PC-9 (cell line): ENCODE measurements around the gene MC2R.

Source experiments
- EZH2 ChIP-seq: fragments of 200-600 bp; sonication (generic); IDR thresholded peaks from 2 replicates; pipeline ENCODE4 v1.8.0; 2017; ENCODE audit warnings: antibody characterized with exemption, low read depth
- TF ChIP-seq, protein P1 (sequence below): fragments of 200-600 bp; sonication (generic); conservative IDR thresholded peaks from 2 replicates; pipeline ENCODE4 v1.6.1; 2017; ENCODE audit warnings: mixed run types, antibody characterized with exemption, mild to moderate bottlenecking, moderate library complexity

DNA sequence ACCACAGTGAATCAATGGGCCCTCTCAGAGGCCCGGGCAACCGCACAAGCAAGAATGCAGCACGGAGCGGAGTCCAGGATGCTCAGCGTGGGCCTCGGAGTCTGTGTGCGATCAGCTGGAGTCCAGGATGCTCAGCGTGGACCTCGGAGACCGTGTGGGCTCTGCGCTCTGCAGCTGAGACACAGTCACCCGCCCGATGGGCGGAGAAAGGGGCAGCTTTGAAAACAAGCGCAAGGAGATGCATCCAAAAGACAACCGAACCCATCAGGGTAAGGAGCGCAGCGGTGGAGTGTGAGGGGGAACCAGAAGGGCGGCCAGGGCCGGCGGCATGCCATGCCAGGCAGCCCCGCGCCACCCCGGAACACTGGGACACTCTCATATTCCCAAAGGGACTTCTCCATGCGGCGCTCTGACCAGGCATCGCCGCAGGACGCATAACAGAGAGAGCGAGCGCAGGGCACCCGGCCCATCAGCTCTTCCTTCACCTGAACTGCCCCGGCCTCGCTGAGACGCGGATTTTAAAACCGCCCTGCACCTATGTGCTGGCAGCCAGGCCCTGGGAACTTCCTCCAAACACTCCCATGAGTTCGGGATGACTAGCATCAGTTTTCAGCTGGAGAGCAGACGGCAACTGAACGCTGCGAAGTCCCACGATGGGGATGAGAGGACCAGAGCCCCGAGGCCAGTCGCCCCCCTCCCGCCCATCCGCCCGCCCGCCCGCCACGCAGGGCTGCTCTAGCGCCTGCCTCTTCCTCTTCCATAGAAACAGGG lies 46.6 kb downstream of the MC2R start:
- TF ChIP-seq EZH2, result no peak
- TF ChIP-seq, protein P1, sequence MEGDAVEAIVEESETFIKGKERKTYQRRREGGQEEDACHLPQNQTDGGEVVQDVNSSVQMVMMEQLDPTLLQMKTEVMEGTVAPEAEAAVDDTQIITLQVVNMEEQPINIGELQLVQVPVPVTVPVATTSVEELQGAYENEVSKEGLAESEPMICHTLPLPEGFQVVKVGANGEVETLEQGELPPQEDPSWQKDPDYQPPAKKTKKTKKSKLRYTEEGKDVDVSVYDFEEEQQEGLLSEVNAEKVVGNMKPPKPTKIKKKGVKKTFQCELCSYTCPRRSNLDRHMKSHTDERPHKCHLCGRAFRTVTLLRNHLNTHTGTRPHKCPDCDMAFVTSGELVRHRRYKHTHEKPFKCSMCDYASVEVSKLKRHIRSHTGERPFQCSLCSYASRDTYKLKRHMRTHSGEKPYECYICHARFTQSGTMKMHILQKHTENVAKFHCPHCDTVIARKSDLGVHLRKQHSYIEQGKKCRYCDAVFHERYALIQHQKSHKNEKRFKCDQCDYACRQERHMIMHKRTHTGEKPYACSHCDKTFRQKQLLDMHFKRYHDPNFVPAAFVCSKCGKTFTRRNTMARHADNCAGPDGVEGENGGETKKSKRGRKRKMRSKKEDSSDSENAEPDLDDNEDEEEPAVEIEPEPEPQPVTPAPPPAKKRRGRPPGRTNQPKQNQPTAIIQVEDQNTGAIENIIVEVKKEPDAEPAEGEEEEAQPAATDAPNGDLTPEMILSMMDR, result no peak
